ENCODE results near the gene SHLD1. TPM values are rescaled to one million over a fixed set of nuclear protein-coding genes. Genes with fewer than 3 reads are reported as not detected.

SHLD1 gene
- total and polyA plus RNA-seq, 2 experiments from 2014 or later, result 1.4 to 15.0 TPM

GRCh38 chr20:5818346-5818681, 68.1 kb downstream of the SHLD1 start:
- Histone ChIP-seq H3K4me3 (no peak overlapping the region), H3F3A (replicated peaks; ENCODE audit: low read depth) (no peaks in the 10 kb centered on the region), H3K9me2 (ENCODE audit: insufficient read depth) (no peaks in the 10 kb centered on the region), H3K79me2 (replicated peaks; ENCODE audit: insufficient read depth) (no peaks in the 10 kb centered on the region), H4K20me1 (replicated peaks; ENCODE audit: insufficient read depth) (no peaks in the 10 kb centered on the region), H3K36me3 (ENCODE audit: insufficient read depth) (no peaks in the 10 kb centered on the region), H2AFZ (no peak overlapping the region), H3K4me1 (ENCODE audit: insufficient read depth) (peaks cover 18% of the 10 kb centered on the region), H3K4me2 (no peak overlapping the region), H3K27me3 (ENCODE audit: insufficient read depth) (no peaks in the 10 kb centered on the region), H3K27ac (ENCODE audit: low read depth) (no peak overlapping the region)
- Mint-ChIP-seq H3K9me3 (no peaks in the 10 kb centered on the region; the same call in 2 of the 3 replicates), H3K27ac (no peak overlapping the region), H3K4me3 (no peak overlapping the region), H3K27me3 (ENCODE audit: insufficient read depth, low read depth, poor library complexity) (peaks cover 9% of the 10 kb centered on the region), H3K36me3 (ENCODE audit: low read depth) (peaks cover 7% of the 10 kb centered on the region; the same call in 1 of the 3 replicates), H3K4me1 (peaks cover 37% of the 10 kb centered on the region)
- no peak for TF ChIP-seq EZH2phosphoT487 (IDR thresholded peaks at IDR 0.05; ENCODE audit: unreplicated experiment)
- no peak for TF ChIP-seq STAT1 (IDR thresholded peaks at IDR 0.05; ENCODE audit: unreplicated experiment)
- no peak for TF ChIP-seq NANOG (IDR thresholded peaks at IDR 0.05; ENCODE audit: borderline replicate concordance)
- no peak for TF ChIP-seq ZNF114 (CRISPR knock-in tag; IDR thresholded peaks at IDR 0.05)
- TF ChIP-seq ZNF462 (CRISPR knock-in tag; IDR thresholded peaks at IDR 0.05), result no peak
- no peak for TF ChIP-seq REST (IDR thresholded peaks at IDR 0.05; ENCODE audit: unreplicated experiment)
- TF ChIP-seq ZNF331 (CRISPR knock-in tag; IDR thresholded peaks at IDR 0.05; ENCODE audit: low read depth), result no peak
- no peak for TF ChIP-seq EZH2 (IDR thresholded peaks at IDR 0.05; ENCODE audit: low read depth, unreplicated experiment)
- TF ChIP-seq ETS1 (IDR thresholded peaks at IDR 0.05), result no peak
- TF ChIP-seq CTCF (conservative IDR thresholded peaks at IDR 0.05; ENCODE audit: low read depth in 2 of 2), result no peak
- TF ChIP-seq POLR2AphosphoS5 (IDR thresholded peaks at IDR 0.05; ENCODE audit: low read depth), result no peak
- no peak for TF ChIP-seq CREB1 (CRISPR knock-in tag; IDR thresholded peaks at IDR 0.05; ENCODE audit: low read depth)
- no peak for TF ChIP-seq JUNB (IDR thresholded peaks at IDR 0.05; ENCODE audit: unreplicated experiment)
- DNase-seq (ENCODE audit: low spot score) (no peak), ATAC-seq (no peak)
